HepG2 (cell line): ENCODE data around the gene IL15RA. TPM values are rescaled to one million over a fixed set of nuclear protein-coding genes. Genes with fewer than 3 reads are reported as not detected.

Experiments used
- ATAC-seq: fragments of 200-7000 bp; cut with Tn5 transposase; 3 replicates; pipeline ENCODE4 v1.9.1; 2020; ENCODE audit warnings: mild to moderate bottlenecking, moderate library complexity
- BruUV-seq: library from RNA; stranded (reverse); fragments of 400-500 nt; replicated peaks from 2 replicates; lab custom pipeline; 2021; lab: Mats Ljungman, UMichigan
- CTCF ChIA-PET: fragments of 300-600 bp; formaldehyde crosslinking; extraction: SDS; loops from one replicate; lab custom pipeline; 2021; ENCODE audit warnings: low total read pairs, inconsistent platforms, low intra/inter-chr PET ratio; lab: Yijun Ruan, JAX
- POLR2A ChIA-PET: fragments of 350-600 bp; sonication (Branson Sonifier 250); formaldehyde crosslinking; loops from one replicate; lab custom pipeline; 2020; ENCODE audit warnings: antibody characterized with exemption, inconsistent platforms; lab: Yijun Ruan, JAX
- DNase-seq: peaks from one replicate; pipeline ENCODE4 v3.0.0-alpha.2; 2015; ENCODE audit warnings: low spot score
- FAIRE-seq: peaks from 3 replicates; lab custom pipeline; 2011; peaks lifted over from hg19 to GRCh38; lab: Jason Lieb, UNC
- H2AFZ ChIP-seq: one replicate; pipeline ENCODE4 v1.6.1; 2011; ENCODE audit warnings: low read length, inconsistent platforms
- H3K27ac ChIP-seq: fragments of 300-600 bp; 3 replicates; pipeline ENCODE4 v1.8.0; 2011; ENCODE audit warnings: mixed run types, mild to moderate bottlenecking, mixed read lengths, low read length, inconsistent platforms; ENCODE audit not compliant: insufficient read depth; ENCODE audit errors: extremely low read length
- H3K27me3 ChIP-seq, 2 experiments: fragments of 200-600 bp in 1 of 2; 2 replicates in 1 of 2; 3 replicates in 1 of 2; pipeline versions ENCODE4 v1.6.0 to v1.8.0; 2011; ENCODE audit warnings: low read length in 2 of 2, mild to moderate bottlenecking in 2 of 2, moderate library complexity in 2 of 2, inconsistent platforms in 1 of 2; ENCODE audit not compliant: insufficient read depth in 2 of 2, control insufficient read depth in 1 of 2
- H3K36me3 ChIP-seq, 2 experiments: fragments of 200-600 bp in 1 of 2; replicated peaks in 1 of 2; 2 replicates in 1 of 2; 3 replicates in 1 of 2; pipeline versions ENCODE4 v1.5.1 to v1.8.0; 2011; ENCODE audit warnings: low read length in 2 of 2, inconsistent platforms in 1 of 2; ENCODE audit not compliant: insufficient read depth in 2 of 2, control insufficient read depth in 1 of 2
- H3K4me1 ChIP-seq: 2 replicates; pipeline ENCODE4 v1.5.1; 2012; ENCODE audit warnings: low read length, inconsistent platforms; ENCODE audit not compliant: insufficient read depth
- H3K4me2 ChIP-seq: 2 replicates; pipeline ENCODE4 v1.6.0; 2011; ENCODE audit warnings: low read depth, low read length, inconsistent platforms
- H3K4me3 ChIP-seq, 3 experiments: fragments of 200-600 bp in 1 of 3; sonication (generic), shearing (Covaris generic) in 1 of 3; replicated peaks in 1 of 3; 2 replicates each; pipeline ENCODE4 v1.5.1; 2011 to 2016; ENCODE audit warnings: low read length in 3 of 3, inconsistent platforms in 2 of 3, low read depth in 2 of 3, mild to moderate bottlenecking in 2 of 3, control low read depth in 1 of 3, mixed read lengths in 1 of 3; ENCODE audit not compliant: insufficient read depth in 1 of 3
- H3K79me2 ChIP-seq: one replicate; pipeline ENCODE4 v1.6.1; 2011; ENCODE audit warnings: low read length, inconsistent platforms; ENCODE audit not compliant: insufficient read depth
- H3K9ac ChIP-seq: 2 replicates; pipeline ENCODE4 v1.6.0; 2011; ENCODE audit warnings: mild to moderate bottlenecking, low read depth, low read length, inconsistent platforms; ENCODE audit not compliant: insufficient read depth
- H3K9me3 ChIP-seq: 2 replicates; pipeline ENCODE4 v1.5.1; 2012; ENCODE audit warnings: mild to moderate bottlenecking, low read length
- H4K20me1 ChIP-seq: 2 replicates; pipeline ENCODE4 v1.6.0; 2011; ENCODE audit warnings: inconsistent platforms, mild to moderate bottlenecking, low read length, moderate library complexity; ENCODE audit not compliant: insufficient read depth
- BRD4 ChIP-seq: sonication (generic); formaldehyde crosslinking; IDR thresholded peaks from 2 replicates; pipeline ENCODE4 v1.4.0; 2020; ENCODE audit warnings: missing genetic modification reagents
- FOXJ3 ChIP-seq: sonication (generic); formaldehyde crosslinking; IDR thresholded peaks from 2 replicates; pipeline ENCODE4 v1.4.0; 2020; ENCODE audit warnings: missing genetic modification reagents, mild to moderate bottlenecking, borderline replicate concordance
- FOXK2 ChIP-seq: fragments of 450-650 bp; IDR thresholded peaks from 2 replicates; pipeline ENCODE4 v1.6.1; 2016
- MED13 ChIP-seq: sonication (generic); formaldehyde crosslinking; IDR thresholded peaks from 2 replicates; pipeline ENCODE4 v1.5.0; 2020; ENCODE audit warnings: missing genetic modification reagents
- NFE2L2 ChIP-seq: fragments of 150-350 bp; IDR thresholded peaks from 2 replicates; pipeline ENCODE4 v1.6.1; 2014; ENCODE audit warnings: low read length
- SALL2 ChIP-seq: sonication (generic); formaldehyde crosslinking; IDR thresholded peaks from 2 replicates; pipeline ENCODE4 v1.8.1; 2023; ENCODE audit warnings: mild to moderate bottlenecking, missing genetic modification reagents, inconsistent platforms
- SETDB1 ChIP-seq: sonication (generic); formaldehyde crosslinking; IDR thresholded peaks from 2 replicates; pipeline ENCODE4 v1.5.1; 2020; ENCODE audit warnings: missing genetic modification reagents, mild to moderate bottlenecking, borderline replicate concordance
- TEAD2 ChIP-seq: sonication (generic); formaldehyde crosslinking; IDR thresholded peaks from 2 replicates; pipeline ENCODE4 v1.9.0; 2021; ENCODE audit warnings: missing genetic modification reagents
- ZNF292 ChIP-seq: sonication (generic); formaldehyde crosslinking; IDR thresholded peaks from 2 replicates; pipeline ENCODE4 v1.8.1; 2022; ENCODE audit warnings: mild to moderate bottlenecking, low read depth, missing genetic modification reagents, borderline replicate concordance
- ZNF343 ChIP-seq: sonication (generic); formaldehyde crosslinking; IDR thresholded peaks from 2 replicates; pipeline ENCODE4 v1.4.0; 2020; ENCODE audit warnings: mild to moderate bottlenecking, missing genetic modification reagents
- ZSCAN9 ChIP-seq: IDR thresholded peaks from 2 replicates; pipeline ENCODE4 v1.6.1; 2016; ENCODE audit warnings: borderline replicate concordance
- WGBS: methylation state at CpG from one replicate; pipeline ENCODE4 v1.1.6; 2017; ENCODE audit warnings: low lambda C conversion rate; 5-methylcytosine and 5-hydroxymethylcytosine counted together
- in situ Hi-C: cut with HindIII; loops from 2 replicates; pipeline ENCODE4 v1.10.0; 2017; ENCODE audit warnings: low pct_unique_long_range_greater_than_20kb; ENCODE audit not compliant: extremely low pct_ligation_motif_present
- intact Hi-C: fragments of 100-400 bp; cut with micrococcal nuclease; formaldehyde crosslinking; loops from one replicate; pipeline ENCODE4 v1.10.0; 2022; ENCODE audit not compliant: unreplicated experiment
- polyA plus RNA-seq, 8 experiments: library from polyadenylated mRNA; depleted of rRNA in 3 of 8; stranded (reverse) in 7 of 8; unstranded in 1 of 8; fragments of >200 nt; fragmentation: Illumina TruSeq in 4 of 8; extraction: Trizol in 4 of 8; gene quantifications; 2 replicates each; pipeline versions ENCODE4 v1.2.1 to v1.2.3, GENCODE V29; 2011 to 2016; ENCODE audit warnings: low read depth in 4 of 8, missing spikeins in 1 of 8, mixed read lengths in 1 of 8; ENCODE audit not compliant: insufficient read depth in 1 of 8
- total RNA-seq, 5 experiments: library from RNA; depleted of rRNA; stranded (reverse); fragments of >200 nt; fragmentation: Illumina TruSeq; extraction: Trizol; gene quantifications; 2 replicates each; pipeline ENCODE4 v1.2.3, GENCODE V29; 2016; ENCODE audit warnings: low read depth in 1 of 5
- TF ChIP-seq, protein P1 (sequence below): sonication (generic); formaldehyde crosslinking; IDR thresholded peaks from 2 replicates; pipeline ENCODE4 v1.8.0; 2022; ENCODE audit warnings: missing genetic modification reagents, mild to moderate bottlenecking, borderline replicate concordance
- TF ChIP-seq, protein P2 (sequence below): IDR thresholded peaks from 2 replicates; pipeline ENCODE4 v1.6.1; 2016; ENCODE audit warnings: low read depth, borderline replicate concordance

Gene IL15RA
- total and polyA plus RNA-seq, 2 of the 13 experiments (the other 11 are each of a cell fraction or from before 2014, with no cell fraction given) = 0.53 to 0.77 TPM

DNA sequence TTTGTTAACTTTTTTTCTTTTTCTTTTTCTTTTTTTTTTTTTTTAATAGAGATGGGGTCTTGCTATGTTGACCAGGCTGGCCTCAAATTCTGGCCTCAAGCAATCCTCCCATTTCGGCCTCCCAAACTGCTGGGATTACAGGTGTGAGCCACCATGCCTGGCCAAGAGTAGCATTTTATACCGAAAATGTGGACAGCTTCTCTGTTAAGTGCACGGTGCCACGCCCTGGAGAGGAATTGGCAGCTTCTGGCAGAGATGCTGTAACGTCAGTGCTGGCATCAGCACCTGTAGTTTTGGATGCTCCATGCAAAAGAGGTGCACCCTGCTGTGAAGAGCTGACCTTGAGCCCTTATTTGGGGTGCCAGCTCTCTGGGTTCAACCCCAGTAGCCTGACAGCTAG is 18.2 kb downstream of the IL15RA start:
- intact Hi-C loops = no loop called here
- in situ Hi-C loops = no loop called here
- Histone ChIP-seq H4K20me1 (no peaks in the 10 kb centered on the region), H3K9me3 (no peaks in the 10 kb centered on the region), H3K4me1 (no peaks in the 10 kb centered on the region), H2AFZ (no peak overlapping the region), H3K36me3 (no peaks in the 10 kb centered on the region), H3K79me2 (no peaks in the 10 kb centered on the region), H3K27me3 (peaks cover 0 to 3% of the 10 kb centered on the region in 2 experiments; a peak in 2 of 5 replicates), H3K4me2 (no peak overlapping the region), H3K4me3 (no peak overlapping the region), H3K27ac (no peak overlapping the region)
- ChIA-PET CTCF (no interaction called here), POLR2A (no interaction called here)
- FAIRE-seq (no peak), ATAC-seq (no peak), DNase-seq (no peak)
- WGBS = 8% methylated on average over 2 of the region's 5 CpGs
- no TSS peak for BruUV-seq
- no peak for TF ChIP-seq ZNF292 (CRISPR knock-in tag)
- TF ChIP-seq TEAD2 (CRISPR knock-in tag) = no peak
- TF ChIP-seq, protein P1, sequence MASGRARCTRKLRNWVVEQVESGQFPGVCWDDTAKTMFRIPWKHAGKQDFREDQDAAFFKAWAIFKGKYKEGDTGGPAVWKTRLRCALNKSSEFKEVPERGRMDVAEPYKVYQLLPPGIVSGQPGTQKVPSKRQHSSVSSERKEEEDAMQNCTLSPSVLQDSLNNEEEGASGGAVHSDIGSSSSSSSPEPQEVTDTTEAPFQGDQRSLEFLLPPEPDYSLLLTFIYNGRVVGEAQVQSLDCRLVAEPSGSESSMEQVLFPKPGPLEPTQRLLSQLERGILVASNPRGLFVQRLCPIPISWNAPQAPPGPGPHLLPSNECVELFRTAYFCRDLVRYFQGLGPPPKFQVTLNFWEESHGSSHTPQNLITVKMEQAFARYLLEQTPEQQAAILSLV (CRISPR knock-in tag) = no peak
- no peak for TF ChIP-seq ZNF343 (CRISPR knock-in tag)
- TF ChIP-seq NFE2L2 = no peak
- no peak for TF ChIP-seq SETDB1
- TF ChIP-seq BRD4 (CRISPR knock-in tag) = no peak
- TF ChIP-seq ZSCAN9 = no peak
- TF ChIP-seq SALL2 (CRISPR knock-in tag) = no peak
- TF ChIP-seq FOXJ3 (CRISPR knock-in tag) = no peak
- TF ChIP-seq, protein P2, sequence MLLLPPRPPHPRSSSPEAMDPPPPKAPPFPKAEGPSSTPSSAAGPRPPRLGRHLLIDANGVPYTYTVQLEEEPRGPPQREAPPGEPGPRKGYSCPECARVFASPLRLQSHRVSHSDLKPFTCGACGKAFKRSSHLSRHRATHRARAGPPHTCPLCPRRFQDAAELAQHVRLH (CRISPR knock-in tag) = no peak
- TF ChIP-seq FOXK2 = no peak
- no peak for TF ChIP-seq MED13
- TF ChIP-seq, all 625 proteins: peak for 0
- no peak overlapping the region for H3K9ac ChIP-seq
